D721Med (cell line): ENCODE results near the gene APOL1.

ENCODE experiments used
- DNase-seq: peaks from one replicate; pipeline ENCODE4 v3.0.0; 2011; ENCODE audit warnings: low spot score; ENCODE audit not compliant: insufficient read length
- FAIRE-seq: peaks from 2 replicates; lab custom pipeline; 2011; peaks lifted over from hg19 to GRCh38; lab: Jason Lieb, UNC
- TF ChIP-seq, protein P1 (sequence below): IDR thresholded peaks from 2 replicates; pipeline ENCODE4 v1.5.1; 2012; ENCODE audit warnings: mild to moderate bottlenecking, control low read depth; ENCODE audit not compliant: insufficient read depth; ENCODE audit errors: missing control alignments

APOL1 gene

DNA sequence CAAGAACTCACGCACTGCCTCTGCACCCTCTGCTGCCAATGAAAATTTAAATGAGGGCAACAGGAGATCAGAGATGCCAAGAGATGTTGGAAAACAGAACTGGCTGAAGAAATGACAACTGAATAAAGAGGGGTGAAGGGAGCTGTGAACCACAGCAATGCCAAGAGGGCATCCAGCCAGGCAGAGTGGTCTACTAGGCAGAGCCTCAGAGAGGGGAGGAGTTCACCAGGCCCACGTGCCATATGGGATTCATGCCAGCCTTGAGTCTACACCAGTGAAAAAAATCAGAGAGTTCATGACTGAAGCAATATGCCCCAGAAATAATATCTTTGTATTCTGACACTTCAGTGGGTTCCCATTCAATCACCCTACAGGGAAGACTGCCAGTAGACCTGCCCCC is 18.0 kb upstream of the APOL1 start:
- DNase-seq (no peak), FAIRE-seq (no peak)
- TF ChIP-seq, protein P1, sequence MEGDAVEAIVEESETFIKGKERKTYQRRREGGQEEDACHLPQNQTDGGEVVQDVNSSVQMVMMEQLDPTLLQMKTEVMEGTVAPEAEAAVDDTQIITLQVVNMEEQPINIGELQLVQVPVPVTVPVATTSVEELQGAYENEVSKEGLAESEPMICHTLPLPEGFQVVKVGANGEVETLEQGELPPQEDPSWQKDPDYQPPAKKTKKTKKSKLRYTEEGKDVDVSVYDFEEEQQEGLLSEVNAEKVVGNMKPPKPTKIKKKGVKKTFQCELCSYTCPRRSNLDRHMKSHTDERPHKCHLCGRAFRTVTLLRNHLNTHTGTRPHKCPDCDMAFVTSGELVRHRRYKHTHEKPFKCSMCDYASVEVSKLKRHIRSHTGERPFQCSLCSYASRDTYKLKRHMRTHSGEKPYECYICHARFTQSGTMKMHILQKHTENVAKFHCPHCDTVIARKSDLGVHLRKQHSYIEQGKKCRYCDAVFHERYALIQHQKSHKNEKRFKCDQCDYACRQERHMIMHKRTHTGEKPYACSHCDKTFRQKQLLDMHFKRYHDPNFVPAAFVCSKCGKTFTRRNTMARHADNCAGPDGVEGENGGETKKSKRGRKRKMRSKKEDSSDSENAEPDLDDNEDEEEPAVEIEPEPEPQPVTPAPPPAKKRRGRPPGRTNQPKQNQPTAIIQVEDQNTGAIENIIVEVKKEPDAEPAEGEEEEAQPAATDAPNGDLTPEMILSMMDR: no peak

DNA sequence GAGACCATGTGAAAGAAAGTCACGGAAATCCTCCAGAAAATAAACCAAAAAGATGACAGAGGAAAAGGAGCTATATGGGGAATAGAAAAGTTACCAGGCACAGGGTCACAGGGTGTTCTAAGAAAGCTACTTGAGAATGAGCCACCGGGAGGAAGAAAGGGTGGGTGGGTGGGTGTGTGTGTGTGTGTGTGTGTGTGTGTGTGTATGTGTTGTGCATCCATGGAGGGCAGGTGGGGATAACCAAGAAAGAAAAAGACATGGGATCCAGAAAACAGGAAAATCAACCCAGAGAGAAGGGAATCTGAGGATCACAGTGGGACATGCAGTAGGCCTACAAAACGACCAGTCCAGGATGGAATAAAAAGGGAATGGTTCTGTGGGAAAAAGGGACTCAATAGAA is 17.3 kb upstream of the APOL1 start:
- FAIRE-seq (no peak), DNase-seq (no peak)
- TF ChIP-seq, protein P1: no peak

DNA sequence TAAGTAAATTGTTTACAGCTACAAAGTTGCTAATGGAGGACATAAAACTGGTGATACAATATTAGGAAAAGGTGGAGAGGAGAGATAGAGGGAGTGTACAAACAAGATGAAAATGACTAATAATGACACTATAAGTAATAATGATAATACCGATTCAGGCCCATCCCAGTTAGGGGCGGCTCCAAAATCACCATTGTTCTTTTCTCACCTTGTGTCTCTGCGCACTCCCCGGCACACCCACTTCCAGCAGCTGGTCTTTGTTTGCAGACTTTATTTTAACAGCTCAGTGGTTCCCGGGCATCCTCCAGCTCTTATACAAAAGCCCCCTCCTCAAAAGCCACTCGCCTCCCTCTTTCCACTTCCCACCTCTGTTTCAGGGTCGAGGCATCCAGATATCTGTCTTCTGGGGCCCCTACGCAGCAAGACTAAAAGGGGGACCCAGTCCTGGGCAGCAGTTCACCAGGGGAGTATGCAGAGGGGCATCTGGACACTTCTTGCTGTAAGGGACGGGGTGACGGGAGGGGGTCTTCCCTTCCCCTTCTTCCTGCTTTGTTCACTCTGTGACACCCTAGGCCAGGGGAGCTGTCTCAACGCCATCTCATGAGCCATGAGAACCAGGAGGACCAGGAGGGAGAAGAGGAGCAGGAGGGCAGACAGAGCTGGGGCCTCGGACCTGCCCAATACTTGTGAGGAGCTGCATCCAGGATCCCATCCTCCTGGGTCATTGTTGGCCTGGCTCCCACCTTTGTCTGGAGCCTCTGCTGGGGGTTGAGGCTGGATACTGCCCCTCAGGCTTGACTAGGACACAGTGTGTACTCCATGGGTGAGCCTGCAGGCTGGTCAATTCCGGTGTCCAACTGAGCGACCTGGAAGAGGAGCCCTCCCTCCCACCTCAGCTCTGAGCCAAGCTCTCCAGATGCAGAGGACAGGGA is 16.3 kb upstream of the APOL1 start:
- no peak for FAIRE-seq
- DNase-seq: no peak
- TF ChIP-seq, protein P1: no peak

DNA sequence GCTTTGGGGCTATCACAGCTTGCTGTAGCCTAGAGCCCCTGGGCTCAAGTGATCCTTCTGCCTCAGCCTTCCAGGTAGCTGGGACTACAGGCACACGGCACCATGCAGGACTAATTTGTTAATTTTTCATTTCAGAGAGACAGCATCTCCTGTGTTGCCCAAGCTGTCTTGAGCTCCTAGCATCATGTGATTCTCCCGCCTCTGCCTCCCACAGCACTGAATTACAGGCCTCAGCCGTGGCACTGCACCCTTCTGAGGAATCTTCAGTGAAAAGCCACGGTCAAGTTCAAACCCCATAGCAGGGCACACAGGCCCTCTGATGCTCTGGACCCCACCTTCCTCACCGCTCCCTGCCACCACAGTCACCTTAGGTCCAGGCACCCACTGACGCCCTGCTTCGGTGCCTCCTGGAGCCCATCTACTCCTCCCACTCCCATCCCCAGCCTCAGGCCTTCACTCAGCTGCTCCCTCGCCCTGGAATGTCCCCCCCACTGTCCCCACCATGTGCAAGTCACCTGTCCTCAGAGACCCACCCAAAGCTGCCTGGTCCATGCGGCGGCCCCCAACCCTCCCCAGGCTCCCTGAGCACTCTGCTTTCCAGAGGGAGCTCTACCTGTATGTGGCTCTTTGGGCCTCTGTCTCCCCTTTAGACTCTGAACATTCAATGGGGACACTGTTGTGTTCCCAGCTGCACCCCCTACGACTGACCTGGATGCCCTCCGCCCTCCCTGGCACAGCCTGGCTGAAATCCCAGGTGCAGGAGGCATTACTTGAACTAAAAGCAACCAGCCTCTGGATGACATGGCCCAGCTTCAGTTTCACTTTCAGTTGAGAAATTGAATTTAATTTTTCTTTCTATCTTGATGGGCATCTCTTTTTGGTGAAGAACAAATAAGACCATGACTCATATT is 15.2 kb upstream of the APOL1 start:
- no peak for DNase-seq
- FAIRE-seq: no peak
- TF ChIP-seq, protein P1: no peak

DNA sequence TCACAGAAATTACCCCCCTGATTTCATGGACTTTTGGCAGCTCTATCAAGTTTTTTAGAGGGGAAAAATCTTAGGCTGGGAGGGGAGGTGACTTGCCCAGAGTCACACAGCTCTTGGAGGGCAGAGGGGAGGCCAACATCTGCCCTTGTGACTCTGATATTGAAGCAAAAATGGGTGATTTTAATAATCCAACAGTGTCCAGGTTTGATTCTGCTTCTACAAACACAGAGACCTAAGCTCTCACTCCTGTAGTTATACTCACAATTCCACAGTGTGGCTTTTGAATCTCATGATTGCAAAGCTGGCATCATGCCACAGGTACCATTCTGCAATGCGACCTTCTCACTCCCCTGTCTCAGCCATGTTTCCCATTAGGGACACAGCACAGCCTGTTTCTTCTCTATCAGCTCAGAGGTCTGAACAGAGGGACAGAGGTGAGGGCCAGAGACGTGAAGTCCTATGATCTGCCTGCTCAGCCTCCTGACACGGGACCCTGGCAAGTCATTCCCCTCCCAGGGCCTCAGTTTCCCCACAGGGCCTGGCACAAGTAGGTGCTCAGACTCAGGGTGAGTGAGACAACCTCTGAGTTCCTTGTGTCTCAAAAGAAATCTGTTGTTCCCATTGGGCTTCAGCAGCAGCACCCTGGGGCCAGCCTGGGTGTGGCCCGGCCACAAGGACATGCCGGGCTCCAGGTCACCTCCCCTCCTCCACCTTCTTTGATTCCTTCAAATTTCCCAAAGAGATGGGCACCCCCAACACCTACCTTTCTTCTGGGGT is 14.4 kb upstream of the APOL1 start:
- FAIRE-seq (no peak), DNase-seq (no peak)
- TF ChIP-seq, protein P1: no peak

DNA sequence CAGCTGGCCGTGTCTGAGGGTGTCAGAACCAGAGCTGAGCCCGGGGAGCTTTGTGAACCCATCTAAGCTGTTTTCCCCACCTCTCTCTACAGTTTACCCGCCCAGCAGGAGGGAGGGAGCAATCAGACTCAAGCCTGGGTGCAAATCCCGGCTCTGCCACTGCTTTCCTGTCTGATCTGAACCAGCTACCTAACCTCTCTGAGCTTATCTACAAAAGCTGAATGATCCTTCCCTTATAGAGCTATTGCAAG is 13.9 kb upstream of the APOL1 start:
- FAIRE-seq (no peak), DNase-seq (no peak)
- TF ChIP-seq, protein P1: no peak
